HCT116 (cell line): ENCODE results near the gene MBLAC1. TPM values are rescaled to one million over a fixed set of nuclear protein-coding genes. Genes with fewer than 3 reads are reported as not detected.

Source experiments
- ATAC-seq: fragments of 200-7000 bp; cut with Tn5 transposase; 2 replicates; pipeline ENCODE4 v1.9.1; 2020; ENCODE audit warnings: mild to moderate bottlenecking, moderate library complexity
- BruUV-seq: library from RNA; stranded (reverse); fragments of 400-500 nt; replicated peaks from 2 replicates; lab custom pipeline; 2021; lab: Mats Ljungman, UMichigan
- CTCF ChIA-PET: fragments of 300-600 bp; sonication (Branson Sonifier 250); formaldehyde crosslinking; loops from one replicate; lab custom pipeline; 2021; ENCODE audit warnings: antibody characterized with exemption; lab: Charles Lee
- POLR2A ChIA-PET: fragments of 300-600, 350-600 bp; sonication (Branson Sonifier 250); formaldehyde crosslinking; loops from one replicate; lab custom pipeline; 2021; ENCODE audit warnings: antibody characterized with exemption; lab: Charles Lee
- RAD21 ChIA-PET, 2 experiments: fragments of 300-600 bp; sonication (Branson Sonifier 250); formaldehyde crosslinking; loops; one replicate each; lab custom pipeline; 2023; ENCODE audit warnings: low total read pairs in 2 of 2; ENCODE audit not compliant: uncharacterized antibody in 2 of 2, unreplicated experiment in 2 of 2, low non-redundant PET in 1 of 2; lab: Charles Lee
- DNase-seq: peaks from one replicate; pipeline ENCODE4 v3.0.0-alpha.2; 2010; ENCODE audit warnings: low read depth, low spot score
- H2AFZ ChIP-seq: fragments of 200-600 bp; shearing (Covaris generic), sonication (generic); 2 replicates; pipeline ENCODE4 v1.6.1; 2017; ENCODE audit warnings: low read depth, mixed run types, mixed read lengths, antibody characterized with exemption, low read length; ENCODE audit not compliant: poor library complexity, severe bottlenecking
- H3K27ac ChIP-seq: 2 replicates; pipeline ENCODE4 v1.5.1; 2012; ENCODE audit warnings: low read depth, low read length
- H3K27me3 ChIP-seq: fragments of 200-600 bp; sonication (generic); 2 replicates; pipeline ENCODE4 v1.6.1; 2016; ENCODE audit warnings: mixed run types, low read length, mixed read lengths; ENCODE audit not compliant: insufficient read depth
- H3K36me3 ChIP-seq, 2 experiments: fragments of 200-500 bp in 1 of 2; fragments of 200-600 bp in 1 of 2; sonication (Bioruptor generic) in 1 of 2; sonication (generic) in 1 of 2; 2 replicates each; pipeline versions ENCODE4 v1.5.1 to v1.6.1; 2014 to 2016; ENCODE audit warnings: low read length in 2 of 2, inconsistent platforms in 1 of 2, mixed read lengths in 1 of 2, mixed run types in 1 of 2; ENCODE audit not compliant: insufficient read depth in 2 of 2, control insufficient read depth in 1 of 2
- H3K4me1 ChIP-seq, 2 experiments: fragments of 200-600 bp in 1 of 2; sonication (generic) in 1 of 2; 2 replicates each; pipeline versions ENCODE4 v1.5.1 to v1.6.1; 2012 to 2017; ENCODE audit warnings: low read length in 2 of 2, inconsistent platforms in 1 of 2, mild to moderate bottlenecking in 1 of 2, mixed read lengths in 1 of 2, mixed run types in 1 of 2, moderate library complexity in 1 of 2; ENCODE audit not compliant: insufficient read depth in 2 of 2, control insufficient read depth in 1 of 2
- H3K4me2 ChIP-seq: fragments of 200-600 bp; sonication (generic); 2 replicates; pipeline ENCODE4 v1.6.1; 2017; ENCODE audit warnings: mixed run types, low read length, mixed read lengths
- H3K4me3 ChIP-seq, 2 experiments: fragments of 200-600 bp in 1 of 2; sonication (generic) in 1 of 2; replicated peaks in 1 of 2; 2 replicates each; pipeline ENCODE4 v1.5.1; 2011 to 2016; ENCODE audit warnings: low read length in 2 of 2, control low read depth in 1 of 2, low read depth in 1 of 2, mild to moderate bottlenecking in 1 of 2, mixed read lengths in 1 of 2, mixed run types in 1 of 2
- H3K79me2 ChIP-seq: fragments of 200-600 bp; sonication (generic); 2 replicates; pipeline ENCODE4 v1.6.1; 2017; ENCODE audit warnings: mild to moderate bottlenecking, mixed run types, low read length, moderate library complexity, mixed read lengths; ENCODE audit not compliant: insufficient read depth
- H3K9ac ChIP-seq: fragments of 200-600 bp; sonication (generic); 2 replicates; pipeline ENCODE4 v1.6.1; 2016; ENCODE audit warnings: low read length, mixed read lengths
- H3K9me2 ChIP-seq: fragments of 200-600 bp; sonication (generic), shearing (Covaris generic); 2 replicates; pipeline ENCODE4 v1.6.1; 2017; ENCODE audit warnings: mixed run types, mild to moderate bottlenecking, moderate library complexity; ENCODE audit not compliant: insufficient read depth
- H3K9me3 ChIP-seq, 2 experiments: fragments of 200-500 bp in 1 of 2; fragments of 200-600 bp in 1 of 2; sonication (Bioruptor generic) in 1 of 2; sonication (generic) in 1 of 2; 2 replicates each; pipeline ENCODE4 v1.6.1; 2014 to 2017; ENCODE audit warnings: low read length in 2 of 2, mixed read lengths in 2 of 2, inconsistent platforms in 1 of 2, low read depth in 1 of 2, mild to moderate bottlenecking in 1 of 2, mixed run types in 1 of 2, moderate library complexity in 1 of 2; ENCODE audit not compliant: control insufficient read depth in 1 of 2, insufficient read depth in 1 of 2
- H4K20me1 ChIP-seq: fragments of 200-600 bp; sonication (generic), shearing (Covaris generic); 2 replicates; pipeline ENCODE4 v1.6.1; 2017; ENCODE audit warnings: mixed run types, mild to moderate bottlenecking, moderate library complexity; ENCODE audit not compliant: insufficient read depth
- ATF3 ChIP-seq: IDR thresholded peaks from 2 replicates; pipeline ENCODE4 v1.6.1; 2012
- EGR1 ChIP-seq: IDR thresholded peaks from 2 replicates; pipeline ENCODE4 v1.6.1; 2012; ENCODE audit warnings: low read depth
- EZH2 ChIP-seq: fragments of 200-600 bp; sonication (generic); IDR thresholded peaks from 2 replicates; pipeline ENCODE4 v1.6.1; 2017; ENCODE audit warnings: antibody characterized with exemption, mixed run types
- FOSL1 ChIP-seq: IDR thresholded peaks from 2 replicates; pipeline ENCODE4 v1.6.1; 2012; ENCODE audit warnings: low read depth
- SIN3A ChIP-seq: IDR thresholded peaks from 2 replicates; pipeline ENCODE4 v1.6.1; 2012; ENCODE audit warnings: low read depth
- SRF ChIP-seq: IDR thresholded peaks from 2 replicates; pipeline ENCODE4 v1.6.1; 2012; ENCODE audit warnings: low read depth
- TCF7L2 ChIP-seq: IDR thresholded peaks from 2 replicates; pipeline ENCODE4 v1.7.0; 2011; ENCODE audit warnings: borderline replicate concordance, inconsistent platforms; ENCODE audit not compliant: insufficient read depth, insufficient read length; ENCODE audit errors: extremely low read depth
- ZBTB33 ChIP-seq: IDR thresholded peaks from 2 replicates; pipeline ENCODE4 v1.6.1; 2011; ENCODE audit warnings: mild to moderate bottlenecking, low read length, moderate library complexity; ENCODE audit not compliant: insufficient replicate concordance; ENCODE audit errors: extremely low read depth
- intact Hi-C: fragments of 100-400 bp; cut with micrococcal nuclease; formaldehyde crosslinking; loops from 2 replicates; pipeline ENCODE4 v1.10.0; 2022
- total RNA-seq: library from RNA; stranded (reverse); gene quantifications from one replicate; pipeline ENCODE4 v1.2.1, GENCODE V29; 2021; ENCODE audit not compliant: unreplicated experiment

Gene MBLAC1
- total RNA-seq, 1 experiment from 2014 or later, result 2.0 TPM

GRCh38 chr7:100106633-100107032 is 20.1 kb upstream of the MBLAC1 start:
- POLR2A ChIA-PET, result no interaction called here
- H2AFZ ChIP-seq, result no peak overlapping the region
- TF ChIP-seq EGR1, result no peak
- TF ChIP-seq SRF, result no peak
- no peak for TF ChIP-seq EZH2
- no peak for TF ChIP-seq SIN3A
- TF ChIP-seq ATF3, result no peak
- TF ChIP-seq, all 23 proteins: peak for 0
- Histone ChIP-seq H3K9me2 (no peaks in the 10 kb centered on the region), H3K9me3 (no peaks in the 10 kb centered on the region), H3K9ac (no peak overlapping the region), H3K4me1 (peaks cover 6 to 12% of the 10 kb centered on the region in 2 experiments; a peak in 3 of 4 replicates), H3K4me2 (no peak overlapping the region), H3K36me3 (peaks cover 2 to 22% of the 10 kb centered on the region in 2 experiments; a peak in 3 of 4 replicates), H3K79me2 (peaks cover 6% of the 10 kb centered on the region; the same call in 1 of the 2 replicates), H3K4me3 (no peak overlapping the region), H4K20me1 (no peaks in the 10 kb centered on the region), H3K27me3 (no peaks in the 10 kb centered on the region), H3K27ac (no peak overlapping the region)
- RAD21 ChIA-PET, result no interaction called here
- no TSS peak for BruUV-seq
- intact Hi-C loops, result no loop called here
- CTCF ChIA-PET, result no interaction called here
- no peak for DNase-seq
- no peak for ATAC-seq

GRCh38 chr7:100107125-100107737 is 19.5 kb upstream of the MBLAC1 start:
- H3K27me3 ChIP-seq, result no peaks in the 10 kb centered on the region
- CTCF ChIA-PET, result no interaction called here

More at GRCh38 chr7:100107125-100107737, 19.5 kb upstream of the MBLAC1 start:
- DNase-seq, result no peak
- Histone ChIP-seq H3K4me1 (peaks cover 6 to 11% of the 10 kb centered on the region in 2 experiments; a peak in 3 of 4 replicates), H4K20me1 (no peaks in the 10 kb centered on the region), H3K27ac (no peak overlapping the region), H2AFZ (no peak overlapping the region), H3K4me3 (no peak overlapping the region), H3K9me3 (no peaks in the 10 kb centered on the region), H3K9ac (no peak overlapping the region), H3K4me2 (no peak overlapping the region), H3K36me3 (peaks cover 3 to 27% of the 10 kb centered on the region in 2 experiments; a peak in 3 of 4 replicates), H3K9me2 (no peaks in the 10 kb centered on the region), H3K79me2 (peaks cover 5% of the 10 kb centered on the region; the same call in 1 of the 2 replicates)
- no peak for ATAC-seq
- intact Hi-C loops, result no loop called here
- no TSS peak for BruUV-seq
- no peak for TF ChIP-seq ZBTB33
- no peak for TF ChIP-seq TCF7L2
- no peak for TF ChIP-seq FOSL1
- TF ChIP-seq SIN3A, result no peak
- ChIA-PET RAD21 (no interaction called here), POLR2A (no interaction called here)
